ENCODE data around the gene PLXNA4.

The PLXNA4 gene

GRCh38 chr7:132500727-132501440, 75.4 kb downstream of the PLXNA4 start:
- peak; percentile 36 for DNase-seq (ENCODE audit: low read depth)

DNA sequence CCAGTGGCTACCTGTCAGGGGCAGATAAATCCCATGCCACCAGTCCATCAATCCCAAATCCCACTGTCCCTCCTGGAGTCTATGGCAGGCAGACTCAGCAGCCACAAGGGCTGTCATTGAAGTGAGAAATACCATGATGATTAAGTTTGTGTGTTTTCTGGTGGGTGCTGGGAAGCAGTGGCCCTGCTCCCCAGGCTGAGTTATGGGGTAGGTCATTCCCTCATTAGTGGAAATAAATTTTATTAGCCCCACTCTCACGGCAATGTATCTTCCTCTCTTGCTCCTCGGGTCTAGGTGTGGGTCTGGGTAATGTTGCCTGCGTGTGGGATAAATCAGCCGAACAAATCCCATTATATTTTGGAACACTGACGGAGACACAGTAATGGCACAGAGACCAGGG, 76.8 kb downstream of the PLXNA4 start:
- DNase-seq (ENCODE audit: low read depth) = no peak

More at GRCh38 chr7:132500727-132501440, 75.4 kb downstream of the PLXNA4 start:
- H3K4me3 ChIP-seq (ENCODE audit: low read depth, low read length) = no peak overlapping the region
- TF ChIP-seq CTCF (conservative IDR thresholded peaks at IDR 0.05; ENCODE audit: low read depth, low read length) = no peak

DNA sequence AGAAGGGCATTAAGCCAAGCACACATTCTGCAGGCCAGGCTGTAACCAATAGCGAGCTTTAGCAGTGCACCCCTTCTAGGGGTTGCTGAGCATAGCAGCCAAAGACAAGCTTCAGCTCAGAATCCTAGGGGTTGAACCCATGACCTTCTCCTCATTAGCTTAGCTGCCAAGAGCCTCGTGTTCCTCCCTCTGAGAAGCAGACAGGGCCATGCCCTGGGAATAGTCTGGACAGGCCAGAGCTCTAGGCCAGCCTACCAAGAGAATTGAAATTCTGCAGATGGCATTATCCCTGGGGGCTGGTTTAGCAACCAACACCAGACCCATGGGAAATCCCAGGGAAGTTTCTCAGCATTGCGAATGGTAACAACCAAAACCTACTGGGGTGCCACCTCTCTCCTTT, 77.2 kb downstream of the PLXNA4 start:
- DNase-seq (ENCODE audit: low read depth) = no peak
- no peak overlapping the region for H3K4me3 ChIP-seq (ENCODE audit: low read depth, low read length)
- TF ChIP-seq CTCF (conservative IDR thresholded peaks at IDR 0.05; ENCODE audit: low read depth, low read length) = no peak

More for the DNA sequence above, 76.8 kb downstream of the PLXNA4 start:
- no peak for TF ChIP-seq CTCF (conservative IDR thresholded peaks at IDR 0.05; ENCODE audit: low read depth, low read length)
- no peak overlapping the region for H3K4me3 ChIP-seq (ENCODE audit: low read depth, low read length)

GRCh38 chr7:132498319-132498718, 78.0 kb downstream of the PLXNA4 start:
- no peak for DNase-seq (ENCODE audit: low read depth)
- no peak overlapping the region for H3K4me3 ChIP-seq (ENCODE audit: low read depth, low read length)
- TF ChIP-seq CTCF (conservative IDR thresholded peaks at IDR 0.05; ENCODE audit: low read depth, low read length) = no peak

- H3K4me3 ChIP-seq (ENCODE audit: low read depth, low read length) = no peak overlapping the region
- no peak for TF ChIP-seq CTCF (conservative IDR thresholded peaks at IDR 0.05; ENCODE audit: low read depth, low read length)
- no peak for DNase-seq (ENCODE audit: low read depth)
Measured at GRCh38 chr7:132497098-132497497, 79.2 kb downstream of the PLXNA4 start.

DNA sequence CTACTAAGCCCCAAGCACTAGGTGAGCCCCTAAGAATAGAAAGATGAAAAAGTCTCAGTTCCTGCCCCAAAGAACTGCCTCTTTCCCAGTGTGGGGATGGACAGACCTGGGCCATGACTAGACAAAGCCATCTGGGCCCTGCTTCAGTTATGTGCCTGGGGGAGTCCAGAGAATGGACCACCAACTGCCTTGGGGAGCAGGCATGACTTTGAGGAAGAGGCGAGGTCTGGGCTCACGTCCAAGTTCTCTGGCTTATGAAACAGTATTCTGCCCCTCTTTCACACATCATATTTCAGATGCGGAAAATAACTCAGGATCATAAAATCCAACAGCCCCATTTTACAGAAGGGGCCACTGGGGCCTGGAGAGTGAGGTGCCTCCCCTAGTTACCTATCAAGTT, 80.3 kb downstream of the PLXNA4 start:
- no peak for TF ChIP-seq CTCF (conservative IDR thresholded peaks at IDR 0.05; ENCODE audit: low read depth, low read length)
- no peak overlapping the region for H3K4me3 ChIP-seq (ENCODE audit: low read depth, low read length)
- DNase-seq (ENCODE audit: low read depth) = no peak

- DNase-seq (ENCODE audit: low read depth) = no peak
- no peak for TF ChIP-seq CTCF (conservative IDR thresholded peaks at IDR 0.05; ENCODE audit: low read depth, low read length)
- H3K4me3 ChIP-seq (ENCODE audit: low read depth, low read length) = no peak overlapping the region
Measured at GRCh38 chr7:132494474-132494873, 81.8 kb downstream of the PLXNA4 start.

Measured in choroid plexus epithelial cell (primary cell).